Left renal pelvis (tissue), 4 donors: ENCODE data around the gene RESP18. TPM values are rescaled to one million over a fixed set of nuclear protein-coding genes. Genes with fewer than 3 reads are reported as not detected.
"Not testable (repeated sequence)": the region's sequence is repeated elsewhere in the genome, so short reads cannot be mapped to it uniquely, and the experiment has no call there.

Source experiments
- DNase-seq, 4 donors: peaks; one replicate each; pipeline ENCODE4 v3.0.0-alpha.2; 2013; ENCODE audit warnings: low read depth in 4 of 4, low spot score in 3 of 4
- polyA plus RNA-seq, 4 donors: library from polyadenylated mRNA; unstranded; fragments of 120-200 nt; gene quantifications; one replicate each; pipeline ENCODE4 v1.2.1, GENCODE V29; 2013; ENCODE audit not compliant: insufficient read length in 4 of 4

RESP18 gene
- polyA plus RNA-seq, 4 donors, result not detected

GRCh38 chr2:219327719-219328118 lies 4.8 kb downstream of the RESP18 start:
- DNase-seq, result no peak

DNA sequence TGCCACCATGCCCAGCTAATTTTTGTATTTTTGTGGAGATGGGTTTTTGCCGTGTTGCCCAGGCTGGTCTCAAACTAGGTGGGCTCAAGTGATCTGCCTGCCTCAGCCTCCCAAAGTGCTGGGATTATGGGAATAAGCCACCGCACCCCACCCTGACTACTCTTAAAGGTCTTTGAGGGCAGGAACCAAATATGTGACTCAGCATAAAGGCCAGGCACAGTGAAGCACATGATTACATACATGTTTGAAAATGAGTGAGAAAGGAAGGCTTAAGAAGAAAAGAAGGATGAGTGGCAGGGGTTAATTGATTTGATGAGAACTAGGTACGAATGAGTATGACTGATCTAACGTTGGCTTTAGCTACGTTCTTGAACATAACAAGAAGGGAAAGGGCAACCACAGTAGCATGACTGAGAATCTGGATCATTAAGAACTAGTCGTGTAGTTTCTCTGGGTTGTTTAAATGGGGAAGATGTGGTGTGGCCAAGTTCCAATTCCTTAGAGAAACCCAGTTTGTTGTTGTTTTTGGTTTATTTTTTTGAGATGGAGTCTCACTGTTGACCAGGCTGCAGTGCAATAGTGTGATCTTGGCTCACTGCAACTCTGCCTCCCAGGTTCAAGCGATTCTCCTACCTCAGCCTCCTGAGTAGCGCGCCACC lies 6.8 kb downstream of the RESP18 start:
- no peak for DNase-seq

- no peak for DNase-seq
These were observed 7.4 kb downstream of the RESP18 start for GRCh38 chr2:219325136-219325535.

DNA sequence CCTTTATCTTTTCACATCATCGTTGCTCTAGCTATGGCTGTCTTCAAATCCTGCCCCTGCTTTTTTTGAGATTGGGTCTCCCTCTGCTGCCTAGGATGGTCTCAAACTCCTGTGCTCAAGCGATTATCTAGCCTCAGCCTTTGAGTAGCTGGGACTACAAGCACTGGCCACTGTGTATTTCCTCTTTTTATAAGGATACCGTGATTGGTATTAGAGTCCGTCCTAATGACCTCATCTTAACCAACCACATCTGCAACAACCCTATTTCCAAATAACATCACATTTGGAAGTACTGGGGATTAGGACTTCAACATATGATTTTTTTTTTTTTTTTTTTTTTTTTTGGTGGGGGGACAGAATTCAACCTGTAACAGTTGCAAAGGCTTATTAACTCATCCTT lies 9.1 kb downstream of the RESP18 start:
- no peak for DNase-seq

GRCh38 chr2:219314804-219315468 lies 17.6 kb downstream of the RESP18 start:
- no peak for DNase-seq

- DNase-seq, result not testable (repeated sequence)
These were observed 19.8 kb downstream of the RESP18 start for GRCh38 chr2:219312683-219313263.

DNA sequence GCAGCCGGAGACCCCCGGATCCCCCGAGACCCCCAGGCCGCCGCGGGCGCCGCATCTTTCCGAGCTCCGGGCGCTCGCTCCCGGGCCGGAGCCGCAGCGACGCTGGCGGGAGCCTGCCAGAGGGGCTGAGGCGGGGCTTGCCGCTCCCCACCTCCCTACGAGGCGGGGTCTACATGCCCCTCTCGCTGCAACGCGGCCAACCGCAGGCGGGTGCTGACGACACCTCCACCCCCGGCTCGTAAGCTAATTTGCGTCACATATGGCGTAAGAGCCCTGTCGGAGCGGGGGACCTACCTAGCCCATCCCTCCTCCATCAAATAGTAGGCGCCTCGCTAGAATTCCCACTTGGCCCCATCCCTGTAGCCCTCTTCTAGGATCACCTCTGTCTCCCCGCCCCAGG lies 23.3 kb downstream of the RESP18 start, which contains the start of gene PTPRN:
Gene PTPRN (minus strand): TSS at position 124 of the 400 bp plus-strand sequence. CDS start 69 bp downstream, at position 55.
- no peak for DNase-seq

DNA sequence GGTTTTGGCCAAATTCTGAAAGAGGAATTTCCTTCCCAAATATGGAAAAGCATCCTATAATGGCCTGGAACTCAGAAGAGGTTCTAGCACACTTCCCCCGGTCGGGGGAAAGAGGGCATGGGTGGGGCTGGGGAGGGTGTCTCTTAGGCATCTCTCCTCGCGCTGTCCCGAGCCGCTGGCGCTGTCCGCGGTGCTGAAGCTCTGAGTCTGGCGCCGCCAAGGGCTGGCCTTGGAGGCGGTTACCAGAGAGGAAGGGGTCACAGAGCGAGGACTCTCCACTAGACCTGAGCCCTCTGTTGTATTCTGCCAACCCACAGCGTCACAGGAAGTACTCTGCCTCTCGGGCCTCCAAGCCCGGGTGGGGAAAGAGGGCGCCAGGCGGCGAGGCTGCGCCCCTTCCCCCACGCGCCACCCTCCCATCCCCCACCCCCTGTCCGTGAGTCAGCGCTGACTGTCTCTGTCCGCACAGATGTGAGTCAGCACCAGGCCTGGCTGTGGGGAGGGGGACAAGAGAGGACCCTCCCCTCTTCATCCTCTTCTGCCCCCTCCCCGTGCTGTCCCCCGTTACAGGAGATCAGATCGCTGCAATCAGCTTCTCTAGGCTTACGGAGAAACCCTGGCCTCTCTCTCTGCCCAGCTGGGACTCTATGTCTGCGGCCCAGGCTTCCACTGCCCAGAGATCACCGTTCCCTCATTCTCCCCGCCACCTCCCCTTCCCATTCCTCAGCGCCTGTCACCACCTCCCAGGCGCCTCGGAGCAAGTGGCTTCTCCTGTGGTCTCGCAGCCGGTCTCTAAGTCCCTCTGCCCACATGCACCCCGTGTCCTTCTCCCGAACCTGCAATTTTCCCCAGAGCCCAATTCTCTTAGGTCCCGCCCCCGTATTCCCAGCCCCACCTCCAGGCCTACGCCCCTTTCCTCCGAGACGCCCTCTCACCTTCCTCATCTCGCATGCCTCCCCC lies 24.1 kb downstream of the RESP18 start:
- DNase-seq, result peak in 1 of 4 donors; percentile 60

- no peak for DNase-seq
These were observed 26.5 kb downstream of the RESP18 start for GRCh38 chr2:219306047-219306446.

DNA sequence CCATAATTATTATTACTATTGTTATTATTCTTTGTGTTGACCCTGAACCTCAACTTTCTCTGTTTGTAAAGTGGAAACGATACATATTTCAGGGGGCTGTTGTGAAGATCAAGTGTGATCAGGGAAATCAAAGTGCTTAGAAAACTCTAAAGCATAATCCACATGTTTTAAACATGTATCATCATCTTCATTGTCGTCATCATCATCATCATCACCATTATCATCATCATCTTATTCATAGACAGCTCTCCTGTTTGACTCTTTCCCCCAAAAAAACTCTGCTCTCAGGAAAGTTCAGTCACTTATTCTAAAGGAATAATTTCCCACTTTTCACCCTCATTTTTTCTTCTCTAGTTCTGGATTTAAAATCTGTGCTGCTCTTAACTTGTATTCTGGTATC lies 28.3 kb downstream of the RESP18 start:
- DNase-seq, result no peak

DNA sequence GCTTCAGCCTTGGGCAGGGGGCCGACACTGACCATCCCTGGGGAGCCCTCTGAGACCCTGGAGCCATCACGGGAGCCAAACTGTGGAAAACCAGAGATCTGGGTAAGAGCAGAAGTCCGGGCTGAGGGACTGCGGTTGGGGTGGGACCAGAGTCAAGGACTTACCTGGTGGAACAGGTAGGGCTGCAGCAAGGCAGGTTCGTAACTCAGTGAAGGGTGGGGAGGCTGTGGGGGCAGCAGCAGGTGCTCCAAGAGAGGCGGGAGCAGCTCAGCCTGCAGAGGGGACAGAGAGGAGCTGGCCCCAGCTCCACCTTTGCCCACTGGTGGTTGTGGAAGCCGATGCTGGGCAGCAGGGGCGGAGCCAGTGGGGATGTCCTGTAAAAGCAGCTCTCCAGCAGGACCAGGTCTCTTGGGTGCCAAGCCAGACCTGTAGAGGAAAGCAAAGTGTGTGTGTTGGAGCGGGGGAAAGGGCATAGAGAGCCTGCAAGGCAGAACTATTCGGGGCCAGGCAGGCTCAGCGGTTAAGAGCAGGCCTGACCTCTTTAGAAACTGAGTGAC lies 30.1 kb downstream of the RESP18 start:
- no peak for DNase-seq

DNA sequence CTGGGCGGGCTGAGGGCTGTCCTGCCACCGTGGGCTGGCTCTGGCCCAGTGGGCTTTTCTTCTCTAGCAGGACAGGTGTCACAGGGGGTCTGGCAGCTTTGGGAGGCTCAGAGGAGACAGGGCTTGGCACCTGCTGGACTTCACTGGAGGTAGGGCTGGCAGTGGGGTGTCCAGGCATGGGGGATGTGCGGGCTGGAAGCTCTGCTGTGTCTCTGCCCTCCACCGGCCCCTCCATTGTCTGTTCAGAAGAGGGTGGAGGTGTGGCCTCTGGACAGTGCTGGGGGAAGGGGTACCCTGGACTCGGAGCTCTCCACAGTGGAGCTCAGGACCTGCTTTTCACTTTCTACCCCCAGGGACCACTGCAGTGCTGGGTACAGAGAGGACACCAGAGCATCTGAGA lies 32.5 kb downstream of the RESP18 start:
- DNase-seq, result no peak

DNA sequence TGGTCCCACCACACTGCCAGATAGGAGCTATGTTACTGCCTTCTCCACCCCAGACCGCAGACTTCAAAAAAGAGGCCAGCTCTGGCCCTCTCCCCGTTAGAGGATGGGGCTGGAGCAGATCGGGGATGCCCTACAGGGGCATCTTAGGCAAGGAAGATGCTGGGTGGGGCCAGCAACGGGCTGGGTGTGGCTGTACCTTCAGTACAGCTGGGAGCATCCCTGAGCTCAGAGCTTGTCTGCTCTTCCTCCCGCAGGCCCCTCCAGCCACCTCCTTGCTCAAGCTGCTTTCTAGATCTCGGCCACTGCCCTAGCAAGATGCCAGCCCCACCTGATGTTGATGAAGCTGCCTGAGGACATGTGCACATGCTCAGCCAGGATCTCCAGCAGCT lies 33.2 kb downstream of the RESP18 start:
- no peak for DNase-seq

- peak in 2 of 4 donors; percentile 68 to 72 for DNase-seq
These were observed 33.7 kb downstream of the RESP18 start for GRCh38 chr2:219298759-219299371.

DNA sequence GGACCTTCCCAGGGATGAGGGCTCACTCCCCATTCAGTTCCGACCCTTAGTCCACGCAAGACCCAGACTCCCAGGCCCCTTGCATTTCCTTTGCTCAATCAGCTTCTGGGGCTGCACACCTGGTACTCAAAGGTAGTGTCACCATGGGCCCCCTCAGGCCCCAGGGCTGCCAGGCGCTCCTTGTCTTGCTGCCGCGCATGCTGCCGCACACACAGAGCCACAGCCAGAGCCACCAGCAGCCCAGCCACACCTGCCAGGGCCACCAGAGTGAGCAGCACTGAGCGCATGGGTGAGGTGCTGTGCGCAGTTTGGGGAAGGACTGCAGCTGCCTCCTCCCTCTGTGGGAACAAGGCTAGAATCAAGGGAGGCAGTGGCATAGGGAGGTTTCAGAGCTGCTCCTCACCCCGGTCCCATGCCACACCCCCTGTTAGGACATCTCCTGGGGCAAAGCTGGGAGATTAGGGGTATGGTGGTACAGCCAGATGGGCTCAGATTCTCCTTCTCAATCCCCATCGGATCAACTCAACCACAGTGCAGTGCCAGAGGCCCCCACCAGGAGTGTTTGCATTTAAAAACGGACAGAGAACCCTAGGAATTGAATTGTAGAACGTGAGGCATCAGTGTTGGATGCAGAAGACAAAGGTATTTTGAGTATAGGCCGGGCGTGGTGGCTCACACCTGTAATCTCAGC lies 34.6 kb downstream of the RESP18 start:
- no peak for DNase-seq

GRCh38 chr2:219296631-219297391 lies 35.7 kb downstream of the RESP18 start:
- DNase-seq, result no peak

DNA sequence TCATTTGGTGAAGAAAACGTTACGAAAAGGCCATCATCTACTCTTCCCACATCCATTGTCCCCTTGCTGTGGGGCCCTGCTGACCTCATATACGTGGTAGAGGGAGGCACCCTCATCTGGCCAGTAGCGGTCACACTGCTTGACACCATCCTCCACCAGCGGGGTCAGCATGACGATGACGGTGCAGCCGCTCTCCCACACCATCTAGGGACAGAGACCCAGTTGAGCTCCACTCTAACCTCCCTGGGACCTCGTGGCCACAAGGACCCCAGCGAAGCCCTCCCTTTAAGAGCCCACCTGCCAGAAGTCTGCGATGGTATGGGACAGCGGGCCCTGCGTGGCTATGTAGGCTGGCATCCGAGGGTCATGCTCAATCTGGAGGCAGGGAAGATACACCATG lies 36.4 kb downstream of the RESP18 start:
- no peak for DNase-seq
